Vagina (tissue), 2 donors: ENCODE results near the gene BCAS4.

ENCODE experiments used
- POLR2A ChIP-seq, 2 donors: fragments of 450-650 bp; IDR thresholded peaks; one replicate each; pipeline ENCODE4 v1.6.1; 2017; ENCODE audit warnings: antibody characterized with exemption in 2 of 2, mild to moderate bottlenecking in 2 of 2, moderate library complexity in 2 of 2
- POLR2AphosphoS5 ChIP-seq, 2 donors: sonication (generic); formaldehyde crosslinking; IDR thresholded peaks; one replicate each; pipeline ENCODE4 v1.9.0; 2017; ENCODE audit warnings: antibody characterized with exemption in 2 of 2, mild to moderate bottlenecking in 2 of 2, low read depth in 1 of 2; ENCODE audit not compliant: insufficient read depth in 1 of 2

DNA sequence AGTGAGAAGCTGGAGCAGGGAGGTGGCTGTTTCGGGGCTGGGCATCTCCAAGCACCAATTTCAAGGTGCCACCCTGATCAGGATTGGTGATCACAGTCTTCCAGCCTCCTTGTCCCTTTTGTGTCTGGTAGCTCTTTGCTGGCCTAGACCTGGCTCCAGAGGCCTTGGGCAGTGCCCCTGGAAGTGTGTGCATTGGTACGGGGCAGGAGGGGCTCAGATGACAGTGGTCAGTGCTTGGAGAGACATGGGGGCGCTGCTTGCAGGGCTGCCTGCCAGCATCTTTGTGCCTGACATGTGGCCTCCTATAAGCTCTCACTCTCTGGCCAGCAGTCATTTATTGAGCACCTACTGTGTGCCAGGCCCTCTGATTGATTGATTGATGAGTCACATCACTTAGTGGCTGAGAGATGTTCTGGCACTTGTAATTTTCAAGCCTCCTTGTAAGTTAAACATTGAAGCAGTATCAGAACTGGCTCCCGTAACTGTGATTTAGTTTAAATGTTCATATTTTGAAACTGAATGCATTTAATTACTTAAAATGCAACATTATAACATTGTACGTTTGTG is 61.7 kb downstream of the BCAS4 start:
- TF ChIP-seq POLR2AphosphoS5 (IDR thresholded peaks at IDR 0.05; ENCODE audit: insufficient read depth in 1 of 2, low read depth in 1 of 2): no peak
- no peak for TF ChIP-seq POLR2A (IDR thresholded peaks at IDR 0.05)
